Effector memory CD8-positive, alpha-beta T cell (primary cell): Measurements from ENCODE around the gene NCAN.
A peak's percentile ranks its signal among the peaks of the same experiment; 100 is the strongest.

Experiments
- ATAC-seq: fragments of 150-1000 bp; cut with Tn5 transposase; replicated peaks from 2 replicates; pipeline ENCODE4 v1.10.0; 2021; ENCODE audit warnings: mild to moderate bottlenecking, moderate library complexity
- DNase-seq, 3 experiments: peaks; one replicate each; pipeline ENCODE4 v3.0.0; 2021
- H3K27ac Mint-ChIP-seq, 2 donors: one replicate each; pipeline ENCODE4 v1.8.0; 2022; ENCODE audit warnings: mild to moderate bottlenecking in 2 of 2, mixed read lengths in 2 of 2, moderate library complexity in 2 of 2
- H3K27me3 Mint-ChIP-seq, 2 donors: one replicate each; pipeline ENCODE4 v1.8.0; 2022; ENCODE audit warnings: mixed read lengths in 2 of 2
- H3K36me3 Mint-ChIP-seq: one replicate; pipeline ENCODE4 v1.8.0; 2022; ENCODE audit warnings: mild to moderate bottlenecking, moderate library complexity, mixed read lengths; ENCODE audit not compliant: insufficient read depth
- H3K4me1 Mint-ChIP-seq, 2 donors: one replicate each; pipeline ENCODE4 v1.8.0; 2022; ENCODE audit warnings: low read depth in 2 of 2, mixed read lengths in 2 of 2
- H3K4me3 Mint-ChIP-seq, 2 donors: one replicate each; pipeline ENCODE4 v1.8.0; 2022; ENCODE audit warnings: mild to moderate bottlenecking in 2 of 2, mixed read lengths in 2 of 2, moderate library complexity in 2 of 2
- H3K9me3 Mint-ChIP-seq, 2 donors: one replicate each; pipeline ENCODE4 v1.8.0; 2022; ENCODE audit warnings: mixed read lengths in 2 of 2

The NCAN gene

GRCh38 chr19:19223636-19224035 is 11.9 kb downstream of the NCAN start:
- no peaks in the 10 kb centered on the region for H3K9me3 Mint-ChIP-seq
- no peak overlapping the region for H3K27ac Mint-ChIP-seq

GRCh38 chr19:19224150-19224851 is 12.5 kb downstream of the NCAN start:
- no peak for DNase-seq
- ATAC-seq, result no peak
- peak overlapping the region in 1 of 2 donors; percentile 28 for H3K27ac Mint-ChIP-seq
- no peaks in the 10 kb centered on the region for H3K36me3 Mint-ChIP-seq
- peak overlapping the region; percentile 78 to 80 for H3K4me3 Mint-ChIP-seq
- peaks cover 17 to 23% of the 10 kb centered on the region in 2 donors for H3K27me3 Mint-ChIP-seq
- peaks cover 3 to 9% of the 10 kb centered on the region in 2 donors for H3K4me1 Mint-ChIP-seq
- H3K9me3 Mint-ChIP-seq, result no peaks in the 10 kb centered on the region

More at GRCh38 chr19:19223636-19224035, 11.9 kb downstream of the NCAN start:
- no peaks in the 10 kb centered on the region for H3K36me3 Mint-ChIP-seq
- ATAC-seq, result no peak
- peaks cover 3 to 9% of the 10 kb centered on the region in 2 donors for H3K4me1 Mint-ChIP-seq
- H3K4me3 Mint-ChIP-seq, result peak overlapping the region in 1 of 2 donors; percentile 80
- peaks cover 10 to 23% of the 10 kb centered on the region in 2 donors for H3K27me3 Mint-ChIP-seq
- DNase-seq, result no peak

- DNase-seq (peak; percentile 67 to 72 (median 70)), ATAC-seq (peak; percentile 94)
- Mint-ChIP-seq H3K27ac (no peak overlapping the region), H3K4me1 (peaks cover 3 to 9% of the 10 kb centered on the region in 2 donors), H3K36me3 (no peaks in the 10 kb centered on the region), H3K9me3 (no peaks in the 10 kb centered on the region), H3K4me3 (peak overlapping the region; percentile 78 to 80), H3K27me3 (peaks cover 18 to 26% of the 10 kb centered on the region in 2 donors)
These were observed 13.2 kb downstream of the NCAN start for GRCh38 chr19:19224852-19225494.

GRCh38 chr19:19226204-19226603 is 14.4 kb downstream of the NCAN start:
- H3K36me3 Mint-ChIP-seq, result no peaks in the 10 kb centered on the region

GRCh38 chr19:19226663-19227062 is 14.9 kb downstream of the NCAN start:
- no peaks in the 10 kb centered on the region for H3K9me3 Mint-ChIP-seq
- no peak overlapping the region for H3K27ac Mint-ChIP-seq
- H3K27me3 Mint-ChIP-seq, result peaks cover 14 to 29% of the 10 kb centered on the region in 2 donors
- peaks cover 3 to 9% of the 10 kb centered on the region in 2 donors for H3K4me1 Mint-ChIP-seq
- DNase-seq (no peak), ATAC-seq (no peak)
- no peaks in the 10 kb centered on the region for H3K36me3 Mint-ChIP-seq
- no peak overlapping the region for H3K4me3 Mint-ChIP-seq

More at GRCh38 chr19:19226204-19226603, 14.4 kb downstream of the NCAN start:
- H3K27ac Mint-ChIP-seq, result no peak overlapping the region
- H3K4me1 Mint-ChIP-seq, result peaks cover 3 to 9% of the 10 kb centered on the region in 2 donors
- peaks cover 13 to 26% of the 10 kb centered on the region in 2 donors for H3K27me3 Mint-ChIP-seq
- no peaks in the 10 kb centered on the region for H3K9me3 Mint-ChIP-seq
- DNase-seq (no peak), ATAC-seq (no peak)
- peak overlapping the region in 1 of 2 donors; percentile 80 for H3K4me3 Mint-ChIP-seq

GRCh38 chr19:19227217-19227616 is 15.5 kb downstream of the NCAN start:
- peaks cover 3 to 9% of the 10 kb centered on the region in 2 donors for H3K4me1 Mint-ChIP-seq
- ATAC-seq (no peak), DNase-seq (no peak)
- H3K27me3 Mint-ChIP-seq, result peaks cover 19 to 34% of the 10 kb centered on the region in 2 donors
- no peak overlapping the region for H3K27ac Mint-ChIP-seq
- H3K36me3 Mint-ChIP-seq, result no peaks in the 10 kb centered on the region
- H3K9me3 Mint-ChIP-seq, result no peaks in the 10 kb centered on the region
- H3K4me3 Mint-ChIP-seq, result no peak overlapping the region

- DNase-seq, result no peak
- no peaks in the 10 kb centered on the region for H3K36me3 Mint-ChIP-seq
- H3K9me3 Mint-ChIP-seq, result no peaks in the 10 kb centered on the region
- no peak overlapping the region for H3K4me3 Mint-ChIP-seq
- ATAC-seq, result no peak
- H3K27me3 Mint-ChIP-seq, result peaks cover 19 to 36% of the 10 kb centered on the region in 2 donors
- H3K27ac Mint-ChIP-seq, result no peak overlapping the region
- H3K4me1 Mint-ChIP-seq, result peaks cover 3 to 5% of the 10 kb centered on the region in 2 donors
These were observed 17.9 kb downstream of the NCAN start for GRCh38 chr19:19229701-19230100.

GRCh38 chr19:19230999-19231398 is 19.2 kb downstream of the NCAN start:
- Mint-ChIP-seq H3K27ac (no peak overlapping the region), H3K4me3 (no peak overlapping the region), H3K27me3 (peaks cover 19 to 36% of the 10 kb centered on the region in 2 donors), H3K9me3 (no peaks in the 10 kb centered on the region), H3K4me1 (no peaks in the 10 kb centered on the region), H3K36me3 (no peaks in the 10 kb centered on the region)
- no peak for ATAC-seq
- DNase-seq, result no peak

- peaks cover 19 to 27% of the 10 kb centered on the region in 2 donors for H3K27me3 Mint-ChIP-seq
- H3K4me1 Mint-ChIP-seq, result no peaks in the 10 kb centered on the region
These were observed 20.5 kb downstream of the NCAN start for GRCh38 chr19:19232261-19232721.

GRCh38 chr19:19234220-19234816 is 22.6 kb downstream of the NCAN start:
- Mint-ChIP-seq H3K27ac (no peak overlapping the region), H3K4me1 (no peaks in the 10 kb centered on the region), H3K27me3 (peaks cover 12 to 32% of the 10 kb centered on the region in 2 donors), H3K36me3 (no peaks in the 10 kb centered on the region), H3K9me3 (peaks cover 0 to 2% of the 10 kb centered on the region in 2 donors), H3K4me3 (no peak overlapping the region)
- DNase-seq (no peak), ATAC-seq (no peak)

More at GRCh38 chr19:19232261-19232721, 20.5 kb downstream of the NCAN start:
- Mint-ChIP-seq H3K9me3 (peaks cover 0 to 2% of the 10 kb centered on the region in 2 donors), H3K27ac (no peak overlapping the region), H3K4me3 (no peak overlapping the region), H3K36me3 (no peaks in the 10 kb centered on the region)
- DNase-seq, result no peak
- no peak for ATAC-seq

- H3K27me3 Mint-ChIP-seq, result peaks cover 23 to 48% of the 10 kb centered on the region in 2 donors
- H3K36me3 Mint-ChIP-seq, result no peaks in the 10 kb centered on the region
- H3K27ac Mint-ChIP-seq, result no peak overlapping the region
- peaks cover 0 to 2% of the 10 kb centered on the region in 2 donors for H3K9me3 Mint-ChIP-seq
- no peak overlapping the region for H3K4me3 Mint-ChIP-seq
- no peaks in the 10 kb centered on the region for H3K4me1 Mint-ChIP-seq
- DNase-seq (no peak), ATAC-seq (no peak)
These were observed 24.4 kb downstream of the NCAN start for GRCh38 chr19:19236173-19236572.

GRCh38 chr19:19238126-19238894 is 26.6 kb downstream of the NCAN start:
- no peak for ATAC-seq
- Mint-ChIP-seq H3K9me3 (peaks cover 0 to 2% of the 10 kb centered on the region in 2 donors), H3K36me3 (no peaks in the 10 kb centered on the region)

GRCh38 chr19:19239675-19240074 is 27.9 kb downstream of the NCAN start:
- Mint-ChIP-seq H3K27ac (no peak overlapping the region), H3K4me3 (no peak overlapping the region), H3K4me1 (no peaks in the 10 kb centered on the region), H3K36me3 (peaks cover 3% of the 10 kb centered on the region), H3K27me3 (peaks cover 22 to 52% of the 10 kb centered on the region in 2 donors), H3K9me3 (peaks cover 0 to 2% of the 10 kb centered on the region in 2 donors)
- DNase-seq (no peak), ATAC-seq (no peak)

More at GRCh38 chr19:19238126-19238894, 26.6 kb downstream of the NCAN start:
- no peak for DNase-seq
- Mint-ChIP-seq H3K4me3 (no peak overlapping the region), H3K27ac (no peak overlapping the region), H3K4me1 (no peaks in the 10 kb centered on the region), H3K27me3 (peaks cover 17 to 40% of the 10 kb centered on the region in 2 donors)
